ENCODE results near the gene ADGRE3.
A peak's percentile ranks its signal among the peaks of the same experiment; 100 is the strongest.

Gene ADGRE3

DNA sequence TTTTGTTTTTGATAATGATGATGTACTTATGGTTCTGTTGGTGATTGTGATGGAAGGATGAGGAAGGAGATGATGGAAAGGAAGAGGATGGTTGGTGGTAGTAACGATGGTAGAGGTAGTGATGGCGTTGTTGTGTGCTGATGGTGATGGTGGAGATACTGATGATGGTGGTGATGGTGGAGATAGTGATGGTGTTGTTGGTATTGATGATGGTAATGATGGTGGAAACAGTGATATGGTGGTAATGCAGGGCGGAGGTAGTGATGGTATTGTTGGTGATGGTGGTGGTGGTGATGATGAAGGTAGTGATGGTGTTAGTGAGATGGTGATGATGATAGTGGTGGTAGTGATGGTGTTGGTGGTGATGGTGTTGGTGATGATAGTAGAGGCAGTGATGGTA lies 79.1 kb downstream of the ADGRE3 start:
- ChIA-PET POLR2A (no interaction called here), CTCF (no interaction called here)
- Histone ChIP-seq H3K4me3 (ENCODE audit: low read depth, low read length) (no peak overlapping the region), H3K27ac (ENCODE audit: extremely low read depth, low read depth, low read length) (no peak overlapping the region), H3K4me1 (ENCODE audit: control insufficient read depth, insufficient read depth, low read length) (no peaks in the 10 kb centered on the region), H3K36me3 (ENCODE audit: control insufficient read depth in 2 of 2, insufficient read depth in 1 of 2, low read length in 2 of 2) (no peaks in the 10 kb centered on the region), H3K9me3 (ENCODE audit: control insufficient read depth, insufficient read depth, low read depth, low read length) (no peaks in the 10 kb centered on the region)
- TF ChIP-seq, protein P1, sequence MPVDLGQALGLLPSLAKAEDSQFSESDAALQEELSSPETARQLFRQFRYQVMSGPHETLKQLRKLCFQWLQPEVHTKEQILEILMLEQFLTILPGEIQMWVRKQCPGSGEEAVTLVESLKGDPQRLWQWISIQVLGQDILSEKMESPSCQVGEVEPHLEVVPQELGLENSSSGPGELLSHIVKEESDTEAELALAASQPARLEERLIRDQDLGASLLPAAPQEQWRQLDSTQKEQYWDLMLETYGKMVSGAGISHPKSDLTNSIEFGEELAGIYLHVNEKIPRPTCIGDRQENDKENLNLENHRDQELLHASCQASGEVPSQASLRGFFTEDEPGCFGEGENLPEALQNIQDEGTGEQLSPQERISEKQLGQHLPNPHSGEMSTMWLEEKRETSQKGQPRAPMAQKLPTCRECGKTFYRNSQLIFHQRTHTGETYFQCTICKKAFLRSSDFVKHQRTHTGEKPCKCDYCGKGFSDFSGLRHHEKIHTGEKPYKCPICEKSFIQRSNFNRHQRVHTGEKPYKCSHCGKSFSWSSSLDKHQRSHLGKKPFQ (tag by site-specific recombination; IDR thresholded peaks at IDR 0.05) = no peak
- 0 out of 2 replicates have a peak, but pooled peaks have one; percentile 60 for TF ChIP-seq ZNF621 (tag by site-specific recombination; IDR thresholded peaks at IDR 0.05)
- no peak for TF ChIP-seq ZNF423 (tag by site-specific recombination; IDR thresholded peaks at IDR 0.05)
- no peak for TF ChIP-seq ZSCAN16 (tag by site-specific recombination; IDR thresholded peaks at IDR 0.05)
- TF ChIP-seq, protein P2, sequence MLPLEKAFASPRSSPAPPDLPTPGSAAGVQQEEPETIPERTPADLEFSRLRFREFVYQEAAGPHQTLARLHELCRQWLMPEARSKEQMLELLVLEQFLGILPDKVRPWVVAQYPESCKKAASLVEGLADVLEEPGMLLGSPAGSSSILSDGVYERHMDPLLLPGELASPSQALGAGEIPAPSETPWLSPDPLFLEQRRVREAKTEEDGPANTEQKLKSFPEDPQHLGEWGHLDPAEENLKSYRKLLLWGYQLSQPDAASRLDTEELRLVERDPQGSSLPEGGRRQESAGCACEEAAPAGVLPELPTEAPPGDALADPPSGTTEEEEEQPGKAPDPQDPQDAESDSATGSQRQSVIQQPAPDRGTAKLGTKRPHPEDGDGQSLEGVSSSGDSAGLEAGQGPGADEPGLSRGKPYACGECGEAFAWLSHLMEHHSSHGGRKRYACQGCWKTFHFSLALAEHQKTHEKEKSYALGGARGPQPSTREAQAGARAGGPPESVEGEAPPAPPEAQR (tag by site-specific recombination; IDR thresholded peaks at IDR 0.05) = no peak
- no peak for TF ChIP-seq ZFP3 (tag by site-specific recombination; IDR thresholded peaks at IDR 0.05; ENCODE audit: low read depth)
- 0 out of 2 replicates have a peak, but pooled peaks have one; percentile 34 for TF ChIP-seq ZNF175 (tag by site-specific recombination; IDR thresholded peaks at IDR 0.05)
- TF ChIP-seq ZNF501 (tag by site-specific recombination; IDR thresholded peaks at IDR 0.05) = no peak
- TF ChIP-seq KLF16 (tag by site-specific recombination; IDR thresholded peaks at IDR 0.05) = no peak
- no peak for TF ChIP-seq SP2 (tag by site-specific recombination; IDR thresholded peaks at IDR 0.05)
- TF ChIP-seq YY1 (tag by site-specific recombination; IDR thresholded peaks at IDR 0.05) = no peak
- TF ChIP-seq ZNF311 (tag by site-specific recombination; IDR thresholded peaks at IDR 0.05; ENCODE audit: borderline replicate concordance) = 0 out of 2 replicates have a peak, but pooled peaks have one; percentile 69
- TF ChIP-seq ZNF394 (tag by site-specific recombination; IDR thresholded peaks at IDR 0.05; ENCODE audit: borderline replicate concordance) = no peak
- no peak for TF ChIP-seq ZIC2 (tag by site-specific recombination; IDR thresholded peaks at IDR 0.05)
- no peak for TF ChIP-seq ZEB2 (tag by site-specific recombination; IDR thresholded peaks at IDR 0.05)
- TF ChIP-seq PRDM1 (tag by site-specific recombination; IDR thresholded peaks at IDR 0.05) = no peak
- no peak for TF ChIP-seq TRIM28 (IDR thresholded peaks at IDR 0.05; ENCODE audit: borderline replicate concordance, low read length)
- TF ChIP-seq ZNF664 (tag by site-specific recombination; IDR thresholded peaks at IDR 0.05) = no peak
- TF ChIP-seq, protein P3, sequence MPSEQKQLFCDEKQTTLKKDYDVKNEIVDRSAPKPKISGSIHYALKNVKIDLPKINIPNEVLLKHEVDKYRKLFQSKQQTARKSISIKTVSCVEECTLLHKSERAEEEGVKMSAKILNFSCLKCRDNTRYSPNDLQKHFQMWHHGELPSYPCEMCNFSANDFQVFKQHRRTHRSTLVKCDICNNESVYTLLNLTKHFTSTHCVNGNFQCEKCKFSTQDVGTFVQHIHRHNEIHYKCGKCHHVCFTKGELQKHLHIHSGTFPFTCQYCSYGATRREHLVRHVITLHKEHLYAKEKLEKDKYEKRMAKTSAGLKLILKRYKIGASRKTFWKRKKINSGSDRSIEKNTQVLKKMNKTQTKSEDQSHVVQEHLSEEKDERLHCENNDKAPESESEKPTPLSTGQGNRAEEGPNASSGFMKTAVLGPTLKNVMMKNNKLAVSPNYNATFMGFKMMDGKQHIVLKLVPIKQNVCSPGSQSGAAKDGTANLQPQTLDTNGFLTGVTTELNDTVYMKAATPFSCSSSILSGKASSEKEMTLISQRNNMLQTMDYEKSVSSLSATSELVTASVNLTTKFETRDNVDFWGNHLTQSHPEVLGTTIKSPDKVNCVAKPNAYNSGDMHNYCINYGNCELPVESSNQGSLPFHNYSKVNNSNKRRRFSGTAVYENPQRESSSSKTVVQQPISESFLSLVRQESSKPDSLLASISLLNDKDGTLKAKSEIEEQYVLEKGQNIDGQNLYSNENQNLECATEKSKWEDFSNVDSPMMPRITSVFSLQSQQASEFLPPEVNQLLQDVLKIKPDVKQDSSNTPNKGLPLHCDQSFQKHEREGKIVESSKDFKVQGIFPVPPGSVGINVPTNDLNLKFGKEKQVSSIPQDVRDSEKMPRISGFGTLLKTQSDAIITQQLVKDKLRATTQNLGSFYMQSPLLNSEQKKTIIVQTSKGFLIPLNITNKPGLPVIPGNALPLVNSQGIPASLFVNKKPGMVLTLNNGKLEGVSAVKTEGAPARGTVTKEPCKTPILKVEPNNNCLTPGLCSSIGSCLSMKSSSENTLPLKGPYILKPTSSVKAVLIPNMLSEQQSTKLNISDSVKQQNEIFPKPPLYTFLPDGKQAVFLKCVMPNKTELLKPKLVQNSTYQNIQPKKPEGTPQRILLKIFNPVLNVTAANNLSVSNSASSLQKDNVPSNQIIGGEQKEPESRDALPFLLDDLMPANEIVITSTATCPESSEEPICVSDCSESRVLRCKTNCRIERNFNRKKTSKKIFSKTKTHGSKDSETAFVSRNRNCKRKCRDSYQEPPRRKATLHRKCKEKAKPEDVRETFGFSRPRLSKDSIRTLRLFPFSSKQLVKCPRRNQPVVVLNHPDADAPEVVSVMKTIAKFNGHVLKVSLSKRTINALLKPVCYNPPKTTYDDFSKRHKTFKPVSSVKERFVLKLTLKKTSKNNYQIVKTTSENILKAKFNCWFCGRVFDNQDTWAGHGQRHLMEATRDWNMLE (tag by site-specific recombination; conservative IDR thresholded peaks at IDR 0.05; ENCODE audit: low read depth) = no peak
- no peak for TF ChIP-seq ZNF112 (tag by site-specific recombination; IDR thresholded peaks at IDR 0.05)
- TF ChIP-seq ZNF768 (tag by site-specific recombination; IDR thresholded peaks at IDR 0.05) = no peak
- no peak for TF ChIP-seq ZNF132 (tag by site-specific recombination; IDR thresholded peaks at IDR 0.05; ENCODE audit: borderline replicate concordance)
- no peak for TF ChIP-seq ZNF10 (tag by site-specific recombination; IDR thresholded peaks at IDR 0.05)
- TF ChIP-seq ZBTB17 (tag by site-specific recombination; IDR thresholded peaks at IDR 0.05) = no peak
- no peak for TF ChIP-seq ZNF23 (tag by site-specific recombination; IDR thresholded peaks at IDR 0.05; ENCODE audit: borderline replicate concordance)
- TF ChIP-seq GLI2 (tag by site-specific recombination; IDR thresholded peaks at IDR 0.05; ENCODE audit: borderline replicate concordance, low read depth) = no peak
- TF ChIP-seq ZNF658 (tag by site-specific recombination; IDR thresholded peaks at IDR 0.05) = no peak
- TF ChIP-seq, protein P4, sequence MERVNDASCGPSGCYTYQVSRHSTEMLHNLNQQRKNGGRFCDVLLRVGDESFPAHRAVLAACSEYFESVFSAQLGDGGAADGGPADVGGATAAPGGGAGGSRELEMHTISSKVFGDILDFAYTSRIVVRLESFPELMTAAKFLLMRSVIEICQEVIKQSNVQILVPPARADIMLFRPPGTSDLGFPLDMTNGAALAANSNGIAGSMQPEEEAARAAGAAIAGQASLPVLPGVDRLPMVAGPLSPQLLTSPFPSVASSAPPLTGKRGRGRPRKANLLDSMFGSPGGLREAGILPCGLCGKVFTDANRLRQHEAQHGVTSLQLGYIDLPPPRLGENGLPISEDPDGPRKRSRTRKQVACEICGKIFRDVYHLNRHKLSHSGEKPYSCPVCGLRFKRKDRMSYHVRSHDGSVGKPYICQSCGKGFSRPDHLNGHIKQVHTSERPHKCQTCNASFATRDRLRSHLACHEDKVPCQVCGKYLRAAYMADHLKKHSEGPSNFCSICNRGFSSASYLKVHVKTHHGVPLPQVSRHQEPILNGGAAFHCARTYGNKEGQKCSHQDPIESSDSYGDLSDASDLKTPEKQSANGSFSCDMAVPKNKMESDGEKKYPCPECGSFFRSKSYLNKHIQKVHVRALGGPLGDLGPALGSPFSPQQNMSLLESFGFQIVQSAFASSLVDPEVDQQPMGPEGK (tag by site-specific recombination; IDR thresholded peaks at IDR 0.05) = no peak
- no peak for TF ChIP-seq ZNF555 (tag by site-specific recombination; conservative IDR thresholded peaks at IDR 0.05)
